Activated naive CD4-positive, alpha-beta T cell treated with anti-CD3 and anti-CD28 coated beads, Interleukin-2, amount 10 ng/mL, durations not matched to agents 7 days and 5 days (primary cell): ENCODE results near the gene FOXN3.

Experiments
- CTCF ChIA-PET: fragments of 350-600 bp; sonication (Branson Sonifier 250); formaldehyde crosslinking; loops from one replicate; lab custom pipeline; 2021; ENCODE audit warnings: antibody characterized with exemption; lab: Charles Lee
- DNase-seq: peaks from one replicate; pipeline ENCODE4 v3.0.0-alpha.2; 2020
- H3K27ac Mint-ChIP-seq: one replicate; pipeline ENCODE4 v1.8.0; 2021; ENCODE audit warnings: mild to moderate bottlenecking, moderate library complexity, mixed read lengths
- H3K27me3 Mint-ChIP-seq: one replicate; pipeline ENCODE4 v1.8.0; 2021; ENCODE audit warnings: mild to moderate bottlenecking, mixed read lengths
- H3K36me3 Mint-ChIP-seq: one replicate; pipeline ENCODE4 v1.8.0; 2021; ENCODE audit warnings: mixed read lengths
- H3K4me1 Mint-ChIP-seq: one replicate; pipeline ENCODE4 v1.8.0; 2021; ENCODE audit warnings: mixed read lengths
- H3K4me3 Mint-ChIP-seq: one replicate; pipeline ENCODE4 v1.8.0; 2021; ENCODE audit warnings: mild to moderate bottlenecking, moderate library complexity, mixed read lengths
- H3K9me3 Mint-ChIP-seq: one replicate; pipeline ENCODE4 v1.8.0; 2021; ENCODE audit warnings: mixed read lengths

The FOXN3 gene

GRCh38 chr14:89409961-89410360, 7.1 kb downstream of the FOXN3 start:
- Mint-ChIP-seq H3K27ac (peak overlapping the region; percentile 73), H3K9me3 (no peaks in the 10 kb centered on the region), H3K36me3 (peaks cover 44% of the 10 kb centered on the region), H3K4me3 (no peak overlapping the region), H3K27me3 (no peaks in the 10 kb centered on the region), H3K4me1 (peaks cover 52% of the 10 kb centered on the region)
- DNase-seq, result no peak
- CTCF ChIA-PET, result no interaction called here

GRCh38 chr14:89408907-89409700, 7.9 kb downstream of the FOXN3 start:
- H3K9me3 Mint-ChIP-seq, result no peaks in the 10 kb centered on the region
- H3K4me3 Mint-ChIP-seq, result no peak overlapping the region
- H3K36me3 Mint-ChIP-seq, result peaks cover 49% of the 10 kb centered on the region
- no peak overlapping the region for H3K27ac Mint-ChIP-seq
- no peaks in the 10 kb centered on the region for H3K27me3 Mint-ChIP-seq
- no peak for DNase-seq
- CTCF ChIA-PET, result no interaction called here
- peaks cover 50% of the 10 kb centered on the region for H3K4me1 Mint-ChIP-seq

GRCh38 chr14:89407856-89408255, 9.2 kb downstream of the FOXN3 start:
- H3K36me3 Mint-ChIP-seq, result peaks cover 50% of the 10 kb centered on the region
- no peak overlapping the region for H3K27ac Mint-ChIP-seq
- H3K4me3 Mint-ChIP-seq, result no peak overlapping the region
- DNase-seq, result no peak
- no peaks in the 10 kb centered on the region for H3K27me3 Mint-ChIP-seq
- H3K4me1 Mint-ChIP-seq, result peaks cover 45% of the 10 kb centered on the region
- no peaks in the 10 kb centered on the region for H3K9me3 Mint-ChIP-seq
- CTCF ChIA-PET, result no interaction called here

GRCh38 chr14:89406941-89407340, 10.1 kb downstream of the FOXN3 start:
- Mint-ChIP-seq H3K4me3 (no peak overlapping the region), H3K36me3 (peaks cover 46% of the 10 kb centered on the region), H3K4me1 (peaks cover 46% of the 10 kb centered on the region), H3K27ac (peak overlapping the region; percentile 8), H3K27me3 (no peaks in the 10 kb centered on the region), H3K9me3 (no peaks in the 10 kb centered on the region)
- no peak for DNase-seq
- CTCF ChIA-PET, result no interaction called here

GRCh38 chr14:89406361-89406760, 10.7 kb downstream of the FOXN3 start:
- CTCF ChIA-PET, result no interaction called here
- Mint-ChIP-seq H3K4me3 (no peak overlapping the region), H3K4me1 (peaks cover 44% of the 10 kb centered on the region), H3K36me3 (peaks cover 46% of the 10 kb centered on the region), H3K9me3 (no peaks in the 10 kb centered on the region), H3K27me3 (no peaks in the 10 kb centered on the region), H3K27ac (no peak overlapping the region)
- DNase-seq, result no peak

GRCh38 chr14:89405712-89406111, 11.3 kb downstream of the FOXN3 start:
- Mint-ChIP-seq H3K9me3 (no peaks in the 10 kb centered on the region), H3K36me3 (peaks cover 43% of the 10 kb centered on the region), H3K27ac (no peak overlapping the region), H3K27me3 (no peaks in the 10 kb centered on the region), H3K4me1 (peaks cover 40% of the 10 kb centered on the region), H3K4me3 (no peak overlapping the region)
- DNase-seq, result no peak
- CTCF ChIA-PET, result no interaction called here

GRCh38 chr14:89402363-89402762, 14.7 kb downstream of the FOXN3 start:
- Mint-ChIP-seq H3K27me3 (no peaks in the 10 kb centered on the region), H3K27ac (no peak overlapping the region), H3K9me3 (no peaks in the 10 kb centered on the region), H3K36me3 (peaks cover 37% of the 10 kb centered on the region), H3K4me3 (no peak overlapping the region), H3K4me1 (peaks cover 16% of the 10 kb centered on the region)
- no peak for DNase-seq
- CTCF ChIA-PET, result no interaction called here

GRCh38 chr14:89401761-89402160, 15.3 kb downstream of the FOXN3 start:
- H3K27me3 Mint-ChIP-seq, result no peaks in the 10 kb centered on the region
- peaks cover 40% of the 10 kb centered on the region for H3K36me3 Mint-ChIP-seq
- no peaks in the 10 kb centered on the region for H3K9me3 Mint-ChIP-seq
- peaks cover 10% of the 10 kb centered on the region for H3K4me1 Mint-ChIP-seq
- H3K27ac Mint-ChIP-seq, result no peak overlapping the region
- CTCF ChIA-PET, result no interaction called here
- H3K4me3 Mint-ChIP-seq, result no peak overlapping the region
- DNase-seq, result no peak

GRCh38 chr14:89401241-89401640, 15.8 kb downstream of the FOXN3 start:
- CTCF ChIA-PET, result no interaction called here
- H3K27ac Mint-ChIP-seq, result no peak overlapping the region
- H3K36me3 Mint-ChIP-seq, result peaks cover 40% of the 10 kb centered on the region
- H3K4me3 Mint-ChIP-seq, result no peak overlapping the region
- H3K27me3 Mint-ChIP-seq, result no peaks in the 10 kb centered on the region
- no peaks in the 10 kb centered on the region for H3K9me3 Mint-ChIP-seq
- DNase-seq, result no peak
- peaks cover 6% of the 10 kb centered on the region for H3K4me1 Mint-ChIP-seq

- Mint-ChIP-seq H3K4me3 (no peak overlapping the region), H3K27me3 (no peaks in the 10 kb centered on the region), H3K4me1 (peaks cover 6% of the 10 kb centered on the region), H3K9me3 (no peaks in the 10 kb centered on the region), H3K27ac (no peak overlapping the region), H3K36me3 (peaks cover 46% of the 10 kb centered on the region)
- CTCF ChIA-PET, result no interaction called here
- no peak for DNase-seq
Observed at GRCh38 chr14:89400529-89400928, 16.5 kb downstream of the FOXN3 start.

- no peaks in the 10 kb centered on the region for H3K27me3 Mint-ChIP-seq
- CTCF ChIA-PET, result no interaction called here
- no peak overlapping the region for H3K27ac Mint-ChIP-seq
- H3K36me3 Mint-ChIP-seq, result peaks cover 44% of the 10 kb centered on the region
- DNase-seq, result no peak
- H3K4me3 Mint-ChIP-seq, result no peak overlapping the region
- H3K9me3 Mint-ChIP-seq, result no peaks in the 10 kb centered on the region
- peaks cover 6% of the 10 kb centered on the region for H3K4me1 Mint-ChIP-seq
Observed at GRCh38 chr14:89399594-89400068, 17.4 kb downstream of the FOXN3 start.

GRCh38 chr14:89399157-89399556, 17.9 kb downstream of the FOXN3 start:
- H3K4me1 Mint-ChIP-seq, result peaks cover 10% of the 10 kb centered on the region
- no peaks in the 10 kb centered on the region for H3K9me3 Mint-ChIP-seq
- CTCF ChIA-PET, result no interaction called here
- H3K27ac Mint-ChIP-seq, result no peak overlapping the region
- H3K36me3 Mint-ChIP-seq, result peaks cover 42% of the 10 kb centered on the region
- H3K27me3 Mint-ChIP-seq, result no peaks in the 10 kb centered on the region
- no peak overlapping the region for H3K4me3 Mint-ChIP-seq
- no peak for DNase-seq

- no peak overlapping the region for H3K4me3 Mint-ChIP-seq
- H3K4me1 Mint-ChIP-seq, result peaks cover 17% of the 10 kb centered on the region
- no peaks in the 10 kb centered on the region for H3K27me3 Mint-ChIP-seq
- CTCF ChIA-PET, result interaction anchor here (1.1 kb wide), 1 partner anchor 221 kb away, joined by 3 read pairs; no protein-coding TSS in a partner anchor
- no peak overlapping the region for H3K27ac Mint-ChIP-seq
- no peaks in the 10 kb centered on the region for H3K9me3 Mint-ChIP-seq
- DNase-seq, result no peak
- H3K36me3 Mint-ChIP-seq, result peaks cover 40% of the 10 kb centered on the region
Observed at GRCh38 chr14:89397569-89398230, 19.3 kb downstream of the FOXN3 start.

GRCh38 chr14:89394972-89395371, 22.1 kb downstream of the FOXN3 start:
- no peak overlapping the region for H3K27ac Mint-ChIP-seq
- no peak overlapping the region for H3K4me3 Mint-ChIP-seq
- CTCF ChIA-PET, result interaction anchor here (1.1 kb wide), 1 partner anchor 25 kb away, joined by 4 read pairs; no protein-coding TSS in a partner anchor
- H3K4me1 Mint-ChIP-seq, result peaks cover 13% of the 10 kb centered on the region
- peaks cover 26% of the 10 kb centered on the region for H3K36me3 Mint-ChIP-seq
- no peak for DNase-seq
- no peaks in the 10 kb centered on the region for H3K27me3 Mint-ChIP-seq
- no peaks in the 10 kb centered on the region for H3K9me3 Mint-ChIP-seq
